Retinal pigment epithelial cell (primary cell): ENCODE data around the gene KLF12.

ENCODE experiments used
- DNase-seq: peaks from one replicate; pipeline ENCODE4 v3.0.0-alpha.2; 2010; ENCODE audit warnings: low read depth
- H3K4me3 ChIP-seq: 2 replicates; pipeline ENCODE4 v1.5.1; 2011; ENCODE audit warnings: mild to moderate bottlenecking, low read length, control low read depth, moderate library complexity
- CTCF ChIP-seq: conservative IDR thresholded peaks from 2 replicates; pipeline ENCODE4 v1.5.1; 2011; ENCODE audit warnings: low read depth, low read length, control low read depth, inconsistent platforms

KLF12 gene

DNA sequence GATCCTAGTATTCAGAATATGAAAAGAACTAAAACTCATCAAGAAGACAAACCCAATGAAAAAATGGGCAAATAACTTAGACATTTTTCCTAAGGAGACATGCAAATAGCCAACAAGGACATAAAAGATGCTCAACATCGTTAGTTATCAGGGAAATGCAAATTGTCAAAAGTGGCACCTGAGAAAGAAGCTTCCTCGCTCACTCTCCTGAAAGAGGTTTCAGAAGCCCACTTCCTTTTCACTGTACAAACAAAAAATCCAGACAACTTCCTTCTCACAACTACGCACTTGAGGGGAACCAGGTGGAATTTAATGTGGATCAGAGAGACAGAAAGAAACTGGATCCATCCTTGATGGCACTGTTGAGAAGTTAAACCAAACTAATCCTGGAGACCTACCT, 41.5 kb downstream of the KLF12 start:
- no peak overlapping the region for H3K4me3 ChIP-seq
- no peak for TF ChIP-seq CTCF
- DNase-seq: no peak

- no peak for DNase-seq
- no peak for TF ChIP-seq CTCF
- H3K4me3 ChIP-seq: no peak overlapping the region
Measured at GRCh38 chr13:74090869-74091605, 43.2 kb downstream of the KLF12 start.

GRCh38 chr13:74090397-74090796, 43.8 kb downstream of the KLF12 start:
- no peak for DNase-seq
- H3K4me3 ChIP-seq: no peak overlapping the region
- no peak for TF ChIP-seq CTCF

GRCh38 chr13:74087357-74087756, 46.8 kb downstream of the KLF12 start:
- TF ChIP-seq CTCF: no peak
- no peak for DNase-seq
- no peak overlapping the region for H3K4me3 ChIP-seq
